Fibroblast of skin of left biceps (primary cell): ENCODE measurements around the gene SLC38A10.

Source experiments
- DNase-seq, 2 experiments: peaks; one replicate each; pipeline ENCODE4 v3.0.0-alpha.2; 2013; ENCODE audit warnings: low read depth in 2 of 2

SLC38A10 gene

DNA sequence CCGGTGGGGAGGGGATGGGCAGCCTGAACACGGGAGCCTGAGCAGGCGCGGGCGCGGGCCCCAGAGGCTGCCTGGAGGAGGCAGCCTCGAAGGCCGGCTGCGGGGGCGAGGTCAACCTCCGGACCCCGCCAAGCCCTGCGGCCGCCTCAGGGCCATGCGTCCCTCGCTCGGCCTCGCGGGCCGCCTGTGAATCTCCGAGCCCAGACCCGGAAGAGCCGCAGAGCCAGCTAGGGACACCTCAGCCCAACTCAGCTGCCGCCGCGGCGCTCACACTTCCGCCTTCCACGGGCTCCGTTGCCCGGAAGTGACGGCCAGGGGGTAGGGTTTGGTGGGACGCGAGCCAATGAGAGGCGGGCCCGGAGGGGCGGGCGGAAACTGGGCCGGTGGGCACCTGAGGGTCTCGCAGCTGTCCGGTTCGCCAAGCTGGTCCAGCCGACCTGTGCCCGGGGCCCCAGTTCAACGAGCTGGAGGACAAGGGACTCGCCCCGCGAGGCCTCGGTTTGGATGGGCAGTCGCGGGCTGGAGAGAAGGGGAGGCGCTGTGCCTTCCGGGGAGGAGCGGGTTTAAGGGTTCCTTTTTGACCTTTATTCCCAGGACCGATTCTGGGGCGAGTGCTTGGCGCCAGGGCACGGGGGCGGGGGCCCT is at the start of gene SLC38A10:
SLC38A10 (minus strand) TSS at position 277 of the 645 bp plus-strand sequence. CDS start 386 bp downstream, outside the sequence.
- peak; percentile 33 to 47 for DNase-seq

DNA sequence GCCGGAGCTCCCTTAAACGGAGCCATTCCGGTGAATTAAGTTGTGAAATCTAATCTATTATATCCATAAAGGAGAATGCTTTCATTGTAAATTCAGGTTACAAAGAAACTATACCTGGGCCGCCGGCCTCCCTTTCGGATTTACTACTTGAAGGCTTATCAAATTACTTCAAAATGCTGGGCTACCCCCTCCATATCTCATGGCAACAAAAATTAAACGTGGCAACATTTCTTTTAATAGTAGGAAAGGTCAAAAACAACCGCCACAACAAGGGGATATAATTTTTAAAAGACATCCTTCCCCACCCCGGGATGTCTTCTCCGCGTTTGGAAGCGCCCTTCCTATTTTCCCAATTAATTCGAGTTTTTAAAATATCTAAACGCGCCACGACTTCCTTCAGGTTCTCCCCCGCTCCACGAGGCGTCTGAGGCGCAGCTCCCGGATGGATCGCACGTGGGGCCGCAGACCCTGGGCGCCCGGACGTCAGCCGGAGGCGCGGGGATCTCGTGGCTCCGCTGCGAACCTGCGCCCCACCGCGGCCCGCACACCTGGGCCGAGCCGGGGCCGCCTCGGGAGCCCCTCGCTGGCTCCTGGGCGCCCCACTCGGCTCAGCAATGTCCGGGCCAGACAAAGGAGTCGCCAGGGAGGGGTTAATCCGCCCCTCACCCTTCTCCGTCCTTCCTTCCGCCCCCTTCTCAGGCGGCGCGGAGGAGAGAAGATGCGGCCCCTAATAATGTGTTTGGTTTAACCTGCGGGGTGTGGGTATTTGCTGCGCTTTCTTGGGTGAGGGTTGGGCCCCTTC is 47.4 kb upstream of the SLC38A10 start:
- DNase-seq: no peak

DNA sequence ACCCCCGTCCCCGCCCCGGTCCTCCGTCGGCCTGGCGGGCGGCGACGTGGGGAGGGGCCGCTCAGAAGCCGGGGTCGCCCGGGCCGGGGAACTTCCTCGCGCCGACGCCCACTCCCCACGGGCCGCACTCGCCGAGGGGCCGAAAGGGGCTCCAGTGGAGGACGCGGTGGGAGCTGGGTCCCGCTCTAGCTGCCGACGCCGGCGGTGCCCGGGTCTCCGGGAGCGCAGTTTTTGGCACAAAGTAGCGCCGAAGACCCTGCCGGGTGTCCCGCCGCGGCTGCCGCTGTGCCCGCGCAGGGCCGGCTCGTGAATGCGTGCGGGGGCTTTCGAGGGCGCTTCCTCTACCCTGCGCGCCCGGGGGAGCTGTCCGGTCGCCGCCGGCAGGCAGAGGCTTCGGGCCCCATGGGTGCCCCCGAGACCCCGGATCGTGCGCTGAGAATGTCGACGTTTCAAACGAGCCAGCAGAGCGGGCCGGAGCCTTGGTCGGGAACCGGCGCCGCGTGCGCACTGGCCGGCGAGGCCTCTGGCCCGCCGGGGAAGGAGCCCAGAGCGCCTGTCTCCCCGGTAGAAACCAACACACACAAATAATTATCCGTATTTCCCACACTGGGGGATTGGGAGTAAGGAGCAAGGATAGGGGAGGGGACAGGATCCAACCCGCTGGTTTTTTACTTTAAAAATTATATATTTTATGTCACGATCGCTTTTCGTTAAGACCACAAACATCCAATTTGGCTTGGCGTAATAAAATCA is 46.6 kb upstream of the SLC38A10 start:
- no peak for DNase-seq

DNA sequence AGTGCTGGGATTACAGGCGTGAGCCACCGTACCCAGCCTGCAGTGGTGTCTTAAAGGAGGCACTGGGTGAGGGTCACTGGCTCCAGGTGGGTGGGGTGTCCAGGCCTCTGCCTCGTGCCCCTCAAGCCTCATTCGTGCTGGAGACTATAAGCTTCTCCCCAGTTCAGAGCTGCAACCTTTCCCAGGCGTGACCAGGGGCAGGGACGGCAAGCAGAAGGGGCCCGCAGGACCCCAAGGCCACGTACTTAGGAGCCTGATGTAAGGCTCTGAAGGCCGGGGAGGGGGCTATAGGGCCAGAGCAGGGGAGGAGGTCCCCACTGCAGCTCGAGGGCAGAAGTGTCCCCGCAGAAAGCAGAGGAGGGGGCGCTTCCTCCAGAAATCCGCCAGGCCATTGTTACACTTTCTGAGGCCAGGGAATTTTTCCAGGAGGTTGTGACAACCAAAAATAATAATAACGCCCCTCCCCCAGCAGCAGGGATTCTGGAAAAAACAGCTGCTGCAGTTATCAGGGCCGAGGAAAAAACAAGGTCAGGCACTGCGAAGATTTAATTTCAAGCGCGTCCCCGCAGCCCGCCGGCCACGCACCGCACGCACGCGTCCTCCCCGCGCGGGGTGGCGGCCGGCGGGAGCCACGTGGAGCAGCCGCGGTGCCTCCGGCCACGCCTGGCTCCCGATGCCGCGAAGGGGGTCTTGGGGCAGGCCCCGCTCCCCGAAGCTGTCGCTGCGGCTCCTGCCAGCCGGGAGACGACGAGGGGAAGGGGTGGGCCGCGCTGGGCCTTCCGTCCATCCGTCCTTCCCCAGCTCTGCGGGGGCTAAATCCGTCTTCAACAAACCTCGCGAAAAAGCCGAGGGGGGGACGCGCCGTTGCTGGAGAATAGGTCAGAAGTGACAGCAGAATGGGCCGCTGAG is 45.8 kb upstream of the SLC38A10 start:
- no peak for DNase-seq

DNA sequence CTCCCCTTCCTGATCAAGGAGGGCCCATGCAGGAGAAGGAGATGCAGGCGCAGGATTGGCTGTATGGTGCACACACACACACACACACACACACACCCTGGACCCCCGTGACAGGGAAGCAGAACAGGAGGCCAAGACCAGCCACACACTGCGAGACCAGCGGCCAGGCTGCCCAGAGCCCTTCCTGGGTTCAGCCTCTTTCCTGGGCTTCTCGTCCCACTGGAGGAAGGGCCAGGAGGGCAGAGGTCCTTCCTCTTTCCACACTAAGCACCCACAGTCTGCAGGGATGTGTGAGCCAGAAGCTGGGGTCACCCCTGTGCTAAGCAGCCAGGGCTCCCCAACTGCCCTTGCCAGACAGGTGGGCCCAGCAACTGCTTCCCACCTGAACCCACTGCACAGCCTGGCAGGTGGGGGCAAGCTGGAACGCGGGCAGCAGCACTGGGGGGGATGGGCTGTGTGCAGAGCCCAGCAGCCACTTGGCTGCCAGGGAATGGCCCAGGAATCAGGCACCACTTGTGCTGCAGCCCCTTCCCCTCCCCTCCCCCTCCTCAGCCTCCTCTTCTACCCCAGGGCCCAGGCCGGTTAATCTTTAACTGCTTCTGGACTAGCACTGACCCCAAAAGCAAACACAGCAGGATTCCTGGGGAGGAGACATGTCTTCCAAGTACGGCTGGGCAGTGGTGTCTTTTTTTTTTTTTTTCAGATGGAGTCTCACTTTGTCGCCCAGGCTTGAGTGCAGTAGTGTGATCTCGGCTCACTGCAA is 44.6 kb upstream of the SLC38A10 start:
- no peak for DNase-seq

DNA sequence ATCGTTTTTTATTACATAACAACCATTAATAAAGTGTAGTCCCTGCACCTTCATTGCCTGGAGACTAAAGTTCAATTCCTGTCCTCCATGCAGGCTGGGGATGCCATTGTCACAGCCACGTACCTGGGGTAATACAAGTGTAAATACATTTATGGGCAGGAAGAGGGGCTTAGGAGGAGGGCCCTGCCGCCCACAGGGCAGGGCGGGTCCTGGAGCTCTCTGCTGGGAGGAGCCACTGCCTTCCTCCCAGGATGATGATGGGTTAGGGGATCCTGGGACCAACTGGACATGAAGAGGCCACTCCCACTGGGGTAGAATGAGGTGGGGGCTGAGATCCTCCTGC is 44.1 kb upstream of the SLC38A10 start:
- no peak for DNase-seq

DNA sequence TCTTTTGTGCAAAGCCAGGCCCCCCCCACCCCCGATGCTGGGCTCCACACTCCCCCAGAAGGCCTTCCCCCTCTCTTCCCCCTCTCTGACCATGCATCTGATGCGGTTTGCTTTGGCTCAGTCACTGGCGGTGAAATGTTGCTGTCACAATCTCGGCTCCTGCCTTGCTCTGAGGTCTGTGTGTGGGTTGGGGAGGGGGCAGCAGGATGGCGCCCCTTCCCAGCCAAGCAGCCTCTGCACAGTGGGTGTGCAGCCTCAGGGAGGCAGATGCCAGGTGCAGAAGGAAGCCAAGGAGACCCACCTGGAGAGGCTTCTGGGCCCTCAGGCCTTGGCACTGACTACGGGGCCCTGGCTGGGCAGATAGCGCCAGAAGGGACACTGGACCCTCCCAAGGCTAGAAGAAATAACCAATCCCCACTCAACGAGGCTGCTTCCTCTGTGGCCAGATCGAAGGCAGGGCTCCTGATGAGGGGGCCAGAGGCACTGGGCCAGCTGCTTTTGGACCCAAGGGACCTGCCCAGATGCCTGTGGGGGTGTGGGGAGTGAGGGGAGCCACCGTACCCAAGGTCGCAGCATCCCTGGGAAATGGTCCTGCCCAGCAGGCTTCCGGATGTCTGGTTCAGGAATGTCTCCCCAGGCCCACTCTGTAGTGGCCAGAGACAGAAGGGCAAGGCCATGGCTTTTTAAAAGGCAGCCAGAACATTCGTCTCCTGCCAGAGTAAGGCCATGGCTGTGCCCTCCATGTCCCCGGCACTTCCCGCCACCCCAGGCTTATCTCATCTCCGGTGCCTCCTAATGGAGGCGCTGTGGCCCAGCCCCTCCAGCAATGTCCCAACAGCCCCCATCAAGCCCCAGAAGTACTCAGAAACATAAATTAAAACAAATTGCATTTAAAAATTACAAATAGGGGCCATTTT is 43.4 kb upstream of the SLC38A10 start:
- no peak for DNase-seq

DNA sequence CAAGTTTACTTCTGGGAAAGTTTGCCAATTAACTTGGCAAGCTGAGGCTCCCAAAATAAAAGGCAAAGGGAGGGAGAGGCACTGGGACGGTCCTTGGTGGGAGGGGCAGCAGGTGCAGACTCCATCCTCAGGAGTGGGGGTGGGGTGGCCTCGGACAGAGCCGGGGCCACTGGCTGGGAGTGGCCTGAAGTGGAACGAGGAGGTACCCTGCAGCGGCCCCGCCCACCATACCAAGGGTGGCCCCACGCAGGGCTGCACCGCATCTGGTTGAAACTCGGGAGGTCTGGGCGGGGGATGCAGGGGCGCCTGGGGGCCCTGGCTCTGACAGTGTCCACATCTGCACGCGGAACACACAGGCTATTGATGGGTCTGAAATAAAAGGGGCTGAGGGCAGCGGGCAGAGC is 42.4 kb upstream of the SLC38A10 start:
- DNase-seq: no peak

DNA sequence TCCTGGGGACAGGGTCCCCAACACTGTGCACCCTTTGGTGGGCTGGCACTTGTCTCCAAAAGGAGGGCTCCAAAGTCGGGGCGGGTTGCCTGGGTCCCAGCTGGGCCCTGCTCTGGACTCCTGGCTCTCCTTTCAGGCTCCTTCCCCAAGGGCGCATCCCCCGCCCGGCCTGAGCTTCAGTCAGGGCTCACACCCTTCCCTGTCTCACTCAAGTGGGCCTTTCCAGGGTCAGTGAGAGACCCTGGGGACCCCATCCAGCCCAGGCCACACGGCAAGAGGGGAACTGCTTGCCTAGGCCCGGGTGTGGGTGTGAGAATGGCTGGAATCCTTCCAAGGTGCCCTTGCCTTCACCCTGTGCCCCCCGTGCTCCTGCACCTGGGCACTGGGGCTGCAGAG is 41.8 kb upstream of the SLC38A10 start:
- no peak for DNase-seq

DNA sequence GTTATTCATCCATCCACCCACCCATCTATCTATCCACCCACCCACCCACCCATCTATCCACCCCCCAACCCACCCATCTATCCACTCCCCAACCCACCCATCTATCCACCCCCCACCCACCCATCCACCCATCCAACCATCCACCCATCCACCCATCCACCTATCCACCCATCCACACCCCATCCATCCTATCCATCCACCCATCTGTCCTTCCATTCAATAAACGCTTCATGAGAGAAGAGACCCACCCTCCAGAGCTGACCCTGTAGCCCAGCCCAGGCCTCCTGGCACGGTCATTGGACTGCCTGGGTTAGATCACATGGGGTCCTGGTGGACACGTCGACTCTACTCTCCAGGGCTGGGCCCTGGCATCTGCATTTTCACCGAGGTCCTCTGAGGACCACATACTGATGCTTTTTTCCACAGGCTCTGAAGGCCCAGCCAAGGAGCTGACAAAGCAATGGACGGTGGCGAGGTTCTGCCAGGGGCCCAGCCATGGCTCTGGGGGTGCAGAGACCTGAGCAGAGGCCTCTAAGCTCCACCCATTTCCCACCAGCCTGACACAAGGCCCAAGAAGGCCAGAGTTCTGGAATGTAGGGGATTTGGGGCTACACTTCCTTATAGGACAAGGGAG is 41.3 kb upstream of the SLC38A10 start:
- DNase-seq: no peak

DNA sequence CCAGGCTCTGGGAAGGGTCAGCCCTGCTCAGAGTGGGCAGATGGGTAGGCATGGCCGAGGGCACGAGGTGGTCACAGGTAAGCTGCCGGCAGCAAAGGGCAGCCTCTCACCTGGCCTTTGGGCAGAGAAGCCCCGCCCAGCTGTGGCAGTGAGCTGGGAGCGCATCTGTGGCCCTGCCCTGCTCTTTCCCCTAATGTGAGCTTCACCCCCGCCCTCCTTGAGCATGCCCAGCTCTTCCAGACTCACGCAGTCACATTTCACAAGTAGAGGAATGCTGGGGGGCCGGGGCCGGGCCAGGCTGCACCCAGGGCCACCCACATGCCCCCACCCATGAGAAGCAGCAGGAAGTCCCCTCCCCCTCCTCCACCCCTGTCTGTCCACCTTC is 40.7 kb upstream of the SLC38A10 start:
- DNase-seq: no peak

DNA sequence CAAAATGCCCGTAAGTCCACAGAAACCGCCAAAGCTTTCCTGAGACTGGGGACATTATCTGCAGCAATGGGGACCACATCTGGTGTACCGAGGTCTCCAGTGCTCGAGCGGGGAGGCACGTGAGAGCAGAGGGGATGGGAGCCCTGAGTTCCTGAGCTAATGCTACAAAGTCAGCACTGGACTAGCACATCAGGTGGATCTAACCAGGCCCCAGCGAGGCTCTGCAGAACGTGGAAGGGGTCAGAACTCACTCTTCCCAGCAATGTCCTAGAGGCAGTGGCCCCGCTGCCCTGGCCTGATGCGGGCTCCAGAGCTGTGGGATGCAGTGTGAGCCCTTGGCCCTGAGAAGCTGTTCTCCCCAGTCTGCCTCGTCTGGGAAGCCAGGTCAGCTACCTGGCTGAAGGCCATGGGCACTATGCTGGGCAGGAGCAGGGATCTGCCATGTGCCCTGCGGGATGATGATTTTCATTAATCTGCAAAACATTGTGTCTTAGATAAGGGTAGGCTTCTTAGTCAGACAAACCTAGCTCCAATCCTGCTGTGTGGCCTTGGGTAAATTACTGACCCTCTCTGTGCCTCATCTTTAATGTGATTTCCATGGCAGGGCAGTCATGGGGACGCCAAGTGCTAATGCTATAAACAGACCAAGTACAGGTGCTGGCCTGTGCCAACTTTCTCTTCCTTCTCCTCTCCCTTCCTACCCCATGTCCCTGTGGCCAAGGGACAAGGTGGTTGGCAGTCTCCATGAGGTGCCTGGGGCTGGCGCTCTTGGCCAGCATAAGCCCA is 40.1 kb upstream of the SLC38A10 start:
- no peak for DNase-seq

DNA sequence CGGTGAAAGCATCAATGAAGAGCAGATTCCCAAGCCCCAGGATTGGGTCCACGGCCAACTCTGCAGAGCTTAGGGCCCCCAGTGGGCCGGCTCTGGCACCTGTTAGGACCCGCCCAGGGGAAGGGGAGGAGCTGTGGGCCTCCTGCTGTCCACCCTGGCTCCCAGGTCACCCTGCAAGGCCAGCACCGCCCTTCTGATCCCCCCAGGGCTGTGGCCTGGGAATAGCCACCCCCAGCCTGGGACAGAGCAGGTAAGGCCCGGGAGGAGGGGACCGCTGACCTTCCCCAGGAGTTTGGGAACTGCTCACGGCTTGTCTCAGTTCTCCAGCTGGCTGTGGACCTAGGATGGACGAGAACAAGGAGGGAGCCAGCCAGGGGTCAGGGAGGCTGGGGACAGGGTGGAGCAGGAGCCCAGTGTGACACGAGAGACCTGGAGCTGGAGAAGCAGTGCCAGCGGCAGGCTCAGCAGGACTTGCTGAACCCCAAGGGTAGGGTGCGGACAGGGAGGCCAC is 39.3 kb upstream of the SLC38A10 start:
- no peak for DNase-seq

DNA sequence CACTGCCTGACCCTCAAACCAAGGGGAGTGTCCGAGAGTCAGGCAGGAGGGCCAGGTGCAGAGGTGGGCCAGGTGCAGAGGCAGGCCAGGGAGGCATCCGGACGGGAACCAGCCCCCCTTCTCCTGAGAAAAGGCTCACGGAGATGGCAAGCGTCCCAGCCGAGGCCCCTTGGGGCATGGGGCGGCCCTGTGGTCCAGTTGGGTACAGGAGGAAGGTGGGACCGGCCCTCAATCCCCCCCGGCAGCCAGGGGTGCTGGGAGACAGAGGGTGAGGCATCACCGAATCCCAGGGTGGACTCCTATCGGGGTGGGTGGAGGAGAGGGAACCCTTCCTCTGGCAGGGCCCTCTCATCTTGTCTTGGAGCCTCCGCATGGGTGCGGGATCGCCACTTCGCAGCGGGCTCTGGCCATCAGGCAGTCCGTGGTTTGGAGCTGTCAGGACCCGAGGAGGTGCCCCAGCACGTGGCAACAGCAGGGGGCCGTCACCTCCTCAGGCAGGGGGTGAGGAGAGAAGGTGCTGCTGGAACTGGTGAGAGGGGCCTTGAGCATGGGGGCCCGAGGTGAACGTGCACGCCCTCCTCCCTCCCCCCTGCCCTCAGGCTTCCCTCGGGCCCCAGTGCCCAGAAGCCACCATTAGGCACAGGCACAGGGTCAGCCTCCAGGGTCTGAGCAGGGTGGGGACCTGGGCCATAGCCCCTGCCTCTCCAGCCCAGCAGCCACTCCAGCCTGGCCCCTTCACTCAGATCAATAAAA is 38.7 kb upstream of the SLC38A10 start:
- DNase-seq: no peak

DNA sequence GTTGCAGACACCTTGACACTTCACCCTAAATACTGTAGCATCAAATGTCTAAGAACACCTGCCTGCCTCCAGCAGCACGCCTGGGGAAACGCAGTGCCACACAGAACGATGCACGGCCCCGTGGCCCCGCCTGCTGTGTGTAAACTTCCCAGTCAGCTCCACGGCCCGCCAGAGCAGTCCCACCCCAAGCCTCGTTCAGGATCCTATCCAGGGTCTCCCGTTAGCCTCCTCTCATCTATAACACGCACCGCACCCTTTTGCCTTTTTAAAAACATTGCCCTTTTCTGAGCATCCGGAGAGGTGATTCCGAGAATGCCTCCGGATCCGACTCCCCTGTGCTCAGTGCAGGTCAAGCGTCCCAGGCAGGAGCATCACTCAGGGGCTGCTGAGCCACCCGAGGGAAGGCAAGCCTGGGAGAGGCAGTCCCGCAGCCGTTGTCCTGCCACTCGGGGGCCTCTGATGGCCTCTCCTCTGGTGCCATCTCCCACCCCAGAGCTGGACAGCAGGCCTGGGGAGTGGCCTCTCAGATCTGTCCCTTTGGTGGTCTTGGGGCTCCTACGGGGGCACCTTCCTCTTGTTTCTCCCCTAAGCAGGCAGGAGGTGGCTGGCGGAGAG is 37.9 kb upstream of the SLC38A10 start:
- DNase-seq: no peak

DNA sequence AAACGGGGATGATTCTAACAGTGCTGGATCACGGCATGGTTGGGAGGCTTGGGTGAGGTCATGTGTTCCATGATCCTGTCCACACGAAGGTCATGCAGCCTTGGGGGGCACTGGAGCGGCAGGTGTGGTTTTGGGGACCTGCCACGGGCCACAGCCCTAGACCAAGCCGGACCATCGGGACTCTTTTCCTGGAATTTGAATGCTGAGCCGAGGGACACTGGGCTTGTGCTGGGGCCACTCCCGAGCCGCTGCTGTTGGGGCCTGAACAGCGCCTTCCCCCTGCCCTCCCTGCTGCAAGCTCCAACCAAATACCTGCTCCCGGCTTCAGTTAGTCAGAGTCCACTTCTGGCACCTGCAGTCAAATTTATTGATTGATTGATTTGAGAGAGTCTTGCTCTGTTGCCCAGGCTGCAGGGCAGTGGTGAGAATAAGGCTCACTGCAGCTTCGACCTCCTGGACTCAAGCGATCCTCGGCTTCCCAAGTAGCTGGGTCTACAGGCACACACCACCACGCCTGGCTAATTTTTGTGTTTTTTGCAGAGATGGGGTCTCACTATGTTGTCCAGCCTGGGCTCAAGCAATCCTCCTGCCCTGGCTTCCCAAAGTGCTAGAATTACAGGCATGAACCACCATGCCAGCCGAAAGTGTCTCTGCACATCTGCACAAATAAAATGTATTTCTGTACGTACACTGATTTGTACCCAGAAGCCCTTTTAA is 37.2 kb upstream of the SLC38A10 start:
- no peak for DNase-seq
